PC-3 (cell line): ENCODE measurements around the gene CEP120. TPM values are rescaled to one million over a fixed set of nuclear protein-coding genes. Genes with fewer than 3 reads are reported as not detected.

Experiments used
- ATAC-seq: fragments of 200-7000 bp; cut with Tn5 transposase; 2 replicates; pipeline ENCODE4 v1.9.1; 2020; ENCODE audit warnings: mild to moderate bottlenecking, moderate library complexity
- BruUV-seq: library from RNA; stranded (reverse); fragments of 400-500 nt; replicated peaks from 2 replicates; lab custom pipeline; 2021; lab: Mats Ljungman, UMichigan
- CTCF ChIA-PET: fragments of 300-600 bp; sonication (Branson Sonifier 250); formaldehyde crosslinking; loops from one replicate; lab custom pipeline; 2022; ENCODE audit warnings: antibody characterized with exemption; lab: Charles Lee
- POLR2A ChIA-PET: fragments of 300-600 bp; sonication (Branson Sonifier 250); formaldehyde crosslinking; loops from one replicate; lab custom pipeline; 2022; ENCODE audit warnings: antibody characterized with exemption; ENCODE audit not compliant: unreplicated experiment; lab: Charles Lee
- DNase-seq: peaks from one replicate; pipeline ENCODE4 v3.0.0-alpha.2; 2015
- H2AFZ ChIP-seq: fragments of 300-600 bp; sonication (generic); 2 replicates; pipeline ENCODE4 v1.6.0; 2016; ENCODE audit warnings: antibody characterized with exemption, low read length
- H3F3A ChIP-seq: fragments of 300-600 bp; sonication (generic); one replicate; pipeline ENCODE4 v1.6.0; 2017; ENCODE audit warnings: antibody characterized with exemption, low read length, control low read depth, mild to moderate bottlenecking; ENCODE audit not compliant: unreplicated experiment
- H3K27ac ChIP-seq: fragments of 300-600 bp; sonication (generic); 2 replicates; pipeline ENCODE4 v1.5.1; 2016; ENCODE audit warnings: mild to moderate bottlenecking, low read length
- H3K27me3 ChIP-seq: fragments of 300-600 bp; sonication (generic); 2 replicates; pipeline ENCODE4 v1.6.1; 2016; ENCODE audit warnings: low read length, mixed read lengths
- H3K36me3 ChIP-seq: fragments of 300-600 bp; sonication (generic); 2 replicates; pipeline ENCODE4 v1.6.1; 2016; ENCODE audit warnings: low read depth, mixed run types, low read length, mixed read lengths
- H3K4me1 ChIP-seq: fragments of 300-600 bp; sonication (generic); 2 replicates; pipeline ENCODE4 v1.5.1; 2016; ENCODE audit warnings: low read length; ENCODE audit not compliant: insufficient read depth
- H3K4me2 ChIP-seq: fragments of 300-600 bp; sonication (generic); 2 replicates; pipeline ENCODE4 v1.6.0; 2016; ENCODE audit warnings: low read length
- H3K4me3 ChIP-seq: fragments of 300-600 bp; sonication (generic); 2 replicates; pipeline ENCODE4 v1.5.1; 2016; ENCODE audit warnings: mild to moderate bottlenecking, low read length, mixed read lengths
- H3K79me2 ChIP-seq: fragments of 300-600 bp; sonication (generic); 2 replicates; pipeline ENCODE4 v1.6.1; 2017; ENCODE audit warnings: low read length, mixed read lengths
- H3K9ac ChIP-seq: fragments of 300-600 bp; sonication (generic); 2 replicates; pipeline ENCODE4 v1.6.0; 2016; ENCODE audit warnings: mild to moderate bottlenecking, low read length
- H3K9me2 ChIP-seq: fragments of 300-600 bp; sonication (generic); replicated peaks from 2 replicates; pipeline ENCODE4 v1.6.1; 2016; ENCODE audit warnings: mixed run types, low read length, mixed read lengths
- H3K9me3 ChIP-seq: fragments of 300-600 bp; sonication (generic); 2 replicates; pipeline ENCODE4 v1.6.1; 2016; ENCODE audit warnings: low read length, mixed read lengths
- H4K20me1 ChIP-seq: fragments of 300-600 bp; sonication (generic); 2 replicates; pipeline ENCODE4 v1.6.1; 2016; ENCODE audit warnings: low read length, mixed read lengths
- CTCF ChIP-seq: fragments of 300-600 bp; sonication (generic); conservative IDR thresholded peaks from 2 replicates; pipeline ENCODE4 v1.5.1; 2017; ENCODE audit warnings: antibody characterized with exemption, low read depth, mild to moderate bottlenecking, low read length
- EZH2 ChIP-seq: fragments of 300-600 bp; sonication (generic); IDR thresholded peaks from one replicate; pipeline ENCODE4 v1.6.1; 2017; ENCODE audit warnings: antibody characterized with exemption, mild to moderate bottlenecking, low read length; ENCODE audit not compliant: unreplicated experiment
- EZH2phosphoT487 ChIP-seq: fragments of 300-600 bp; sonication (generic); IDR thresholded peaks from 2 replicates; pipeline ENCODE4 v1.6.1; 2018; ENCODE audit warnings: mild to moderate bottlenecking, antibody characterized with exemption, low read length, borderline replicate concordance
- intact Hi-C: fragments of 100-400 bp; cut with micrococcal nuclease; formaldehyde crosslinking; loops from 2 replicates; pipeline ENCODE4 v1.9.0; 2023
- total RNA-seq: library from RNA; depleted of rRNA; stranded (reverse); fragments of >200 nt; gene quantifications from 2 replicates; pipeline ENCODE4 v1.2.3, GENCODE V29; 2014

CEP120 gene
- total RNA-seq, 1 experiment from 2014 or later, result 11.5 TPM

GRCh38 chr5:123427281-123427680 lies 4.1 kb upstream of the CEP120 start:
- Histone ChIP-seq H3K36me3 (no peaks in the 10 kb centered on the region), H3K9me2 (no peaks in the 10 kb centered on the region), H3K4me1 (peaks cover 16% of the 10 kb centered on the region), H3K4me3 (no peak overlapping the region), H3K9me3 (no peaks in the 10 kb centered on the region), H3K27ac (no peak overlapping the region), H3K27me3 (no peaks in the 10 kb centered on the region), H3K9ac (no peak overlapping the region), H3F3A (no peaks in the 10 kb centered on the region), H2AFZ (no peak overlapping the region), H3K4me2 (no peak overlapping the region), H3K79me2 (peaks cover 7% of the 10 kb centered on the region), H4K20me1 (no peaks in the 10 kb centered on the region)
- ATAC-seq (no peak), DNase-seq (no peak)
- no TSS peak for BruUV-seq
- ChIA-PET POLR2A (no interaction called here), CTCF (no interaction called here)
- intact Hi-C loops, result no loop called here
- TF ChIP-seq CTCF (no peak), EZH2phosphoT487 (no peak), EZH2 (no peak)

GRCh38 chr5:123425431-123425830 lies 2.2 kb upstream of the CEP120 start:
- no peaks in the 10 kb centered on the region for H3K9me2 ChIP-seq
- peaks cover 24% of the 10 kb centered on the region for H3K79me2 ChIP-seq
- ATAC-seq (no peak), DNase-seq (no peak)
- ChIA-PET CTCF (no interaction called here), POLR2A (no interaction called here)
- H3K9me3 ChIP-seq, result no peaks in the 10 kb centered on the region
- no peaks in the 10 kb centered on the region for H3K36me3 ChIP-seq
- no peaks in the 10 kb centered on the region for H3F3A ChIP-seq
- BruUV-seq, result no TSS peak
- no peak overlapping the region for H3K27ac ChIP-seq
- TF ChIP-seq EZH2phosphoT487 (no peak), EZH2 (no peak), CTCF (no peak)
- no peak overlapping the region for H3K4me3 ChIP-seq
- intact Hi-C loops, result no loop called here
- no peak overlapping the region for H3K9ac ChIP-seq
- no peaks in the 10 kb centered on the region for H3K27me3 ChIP-seq
- no peak overlapping the region for H2AFZ ChIP-seq
- H3K4me1 ChIP-seq, result peaks cover 24% of the 10 kb centered on the region
- no peaks in the 10 kb centered on the region for H4K20me1 ChIP-seq
- H3K4me2 ChIP-seq, result no peak overlapping the region

- Histone ChIP-seq H3K4me3 (peak overlapping the region; percentile 99), H3K4me2 (peak overlapping the region; percentile 98), H3K9me3 (no peaks in the 10 kb centered on the region), H4K20me1 (no peaks in the 10 kb centered on the region), H3K36me3 (0 out of 2 replicates have a peak, but pooled peaks cover 3% of the 10 kb centered on the region), H3K27ac (peak overlapping the region; percentile 41), H3K27me3 (no peaks in the 10 kb centered on the region), H3K79me2 (peaks cover 33% of the 10 kb centered on the region), H3K9me2 (no peaks in the 10 kb centered on the region), H3K4me1 (peaks cover 13% of the 10 kb centered on the region), H2AFZ (peak overlapping the region; percentile 97), H3K9ac (peak overlapping the region; percentile 90), H3F3A (no peaks in the 10 kb centered on the region)
- peak; percentile 27 for DNase-seq
- no TSS peak for BruUV-seq
- ChIA-PET CTCF (interaction anchor here (0.6 to 1.4 kb wide), 4 partner anchors 55 to 188 kb away, joined by 3 to 7 read pairs (median 4); partner anchors contain the start of gene CSNK1G3), POLR2A (no interaction called here)
- peak; percentile 30 for ATAC-seq
- intact Hi-C loops, result loop anchor here (1.0 to 2.0 kb wide), 4 partner anchors 17 to 188 kb away; partner anchors contain the start of gene CSNK1G3
- no peak for TF ChIP-seq CTCF
- TF ChIP-seq EZH2, result no peak
- TF ChIP-seq EZH2phosphoT487, result no peak
Observed at GRCh38 chr5:123422433-123423277, 548 bp downstream of the CEP120 start.
